Liver (tissue), 9 donors: Measurements from ENCODE around the gene FILIP1. TPM values are rescaled to one million over a fixed set of nuclear protein-coding genes. Genes with fewer than 3 reads are reported as not detected.

Source experiments
- DNase-seq: peaks from one replicate; pipeline ENCODE4 v3.0.0-alpha.2; 2017; ENCODE audit warnings: low spot score
- H3K27ac ChIP-seq, 2 donors: one replicate each; pipeline ENCODE4 v1.7.0; 2013; ENCODE audit warnings: inconsistent platforms in 2 of 2, low read length in 2 of 2, control low read depth in 1 of 2, low read depth in 1 of 2, mild to moderate bottlenecking in 1 of 2
- H3K27me3 ChIP-seq, 4 donors: one replicate each; pipeline versions ENCODE4 v1.6.1 to v1.7.0; 2013; ENCODE audit warnings: low read length in 3 of 4, inconsistent platforms in 1 of 4, mild to moderate bottlenecking in 1 of 4, moderate library complexity in 1 of 4; ENCODE audit not compliant: control insufficient read depth in 4 of 4, insufficient read depth in 4 of 4
- H3K36me3 ChIP-seq, 4 donors: one replicate each; pipeline versions ENCODE4 v1.6.1 to v1.7.0; 2013; ENCODE audit warnings: low read length in 3 of 4, mild to moderate bottlenecking in 3 of 4, low read depth in 1 of 4, moderate library complexity in 1 of 4; ENCODE audit not compliant: control insufficient read depth in 4 of 4, insufficient read depth in 3 of 4
- H3K4me1 ChIP-seq, 4 donors: one replicate each; pipeline versions ENCODE4 v1.6.1 to v1.7.0; 2013; ENCODE audit warnings: low read length in 3 of 4, mild to moderate bottlenecking in 3 of 4, moderate library complexity in 1 of 4; ENCODE audit not compliant: control insufficient read depth in 4 of 4, insufficient read depth in 4 of 4
- H3K4me3 ChIP-seq, 3 donors: one replicate each; pipeline versions ENCODE4 v1.6.1 to v1.7.0; 2013; ENCODE audit warnings: low read length in 3 of 3, control low read depth in 1 of 3, low read depth in 1 of 3, mild to moderate bottlenecking in 1 of 3
- H3K9ac ChIP-seq, 2 donors: one replicate each; pipeline ENCODE4 v1.7.0; 2013; ENCODE audit warnings: low read length in 2 of 2, mild to moderate bottlenecking in 2 of 2, moderate library complexity in 2 of 2, control low read depth in 1 of 2, low read depth in 1 of 2
- H3K9me3 ChIP-seq, 4 donors: one replicate each; pipeline versions ENCODE4 v1.6.1 to v1.7.0; 2013; ENCODE audit warnings: low read length in 3 of 4; ENCODE audit not compliant: control insufficient read depth in 4 of 4
- ATF3 ChIP-seq: IDR thresholded peaks from 2 replicates; pipeline ENCODE4 v1.6.1; 2016; ENCODE audit warnings: antibody characterized with exemption
- CTCF ChIP-seq: fragments of 150-350 bp; IDR thresholded peaks from 2 replicates; pipeline ENCODE4 v1.5.1; 2017; ENCODE audit warnings: improper control_type of control experiment, low read depth, low read length; ENCODE audit not compliant: missing input control
- EGR1 ChIP-seq, 2 donors: IDR thresholded peaks; 2 replicates each; pipeline ENCODE4 v1.6.1; 2016 to 2018; ENCODE audit warnings: antibody characterized with exemption in 2 of 2, low read depth in 2 of 2
- FOXA1 ChIP-seq: IDR thresholded peaks from 2 replicates; pipeline ENCODE4 v1.6.1; 2016; ENCODE audit warnings: antibody characterized with exemption
- FOXA2 ChIP-seq: IDR thresholded peaks from 2 replicates; pipeline ENCODE4 v1.6.1; 2016; ENCODE audit warnings: antibody characterized with exemption
- GABPA ChIP-seq, 2 donors: IDR thresholded peaks in 1 of 2; conservative IDR thresholded peaks in 1 of 2; 2 replicates each; pipeline ENCODE4 v1.6.1; 2016; ENCODE audit warnings: antibody characterized with exemption in 2 of 2, mild to moderate bottlenecking in 1 of 2, moderate library complexity in 1 of 2
- HNF4A ChIP-seq, 2 donors: conservative IDR thresholded peaks; 2 replicates each; pipeline ENCODE4 v1.6.1; 2016; ENCODE audit warnings: antibody characterized with exemption in 2 of 2, mild to moderate bottlenecking in 2 of 2
- HNF4G ChIP-seq: IDR thresholded peaks from 2 replicates; pipeline ENCODE4 v1.6.1; 2016; ENCODE audit warnings: antibody characterized with exemption
- JUND ChIP-seq, 2 donors: IDR thresholded peaks; 2 replicates each; pipeline ENCODE4 v1.6.1; 2016; ENCODE audit warnings: antibody characterized with exemption in 2 of 2
- MAX ChIP-seq: IDR thresholded peaks from 2 replicates; pipeline ENCODE4 v1.6.1; 2016; ENCODE audit warnings: antibody characterized with exemption
- NR2F2 ChIP-seq: IDR thresholded peaks from 2 replicates; pipeline ENCODE4 v1.6.1; 2016; ENCODE audit warnings: antibody characterized with exemption
- RAD21 ChIP-seq, 2 donors: IDR thresholded peaks; 2 replicates each; pipeline ENCODE4 v1.6.1; 2016; ENCODE audit warnings: antibody characterized with exemption in 2 of 2, mild to moderate bottlenecking in 2 of 2
- REST ChIP-seq: IDR thresholded peaks from 2 replicates; pipeline ENCODE4 v1.6.1; 2016; ENCODE audit warnings: antibody characterized with exemption, mild to moderate bottlenecking
- SP1 ChIP-seq: IDR thresholded peaks from 2 replicates; pipeline ENCODE4 v1.6.1; 2018; ENCODE audit warnings: antibody characterized with exemption, mild to moderate bottlenecking
- TAF1 ChIP-seq: conservative IDR thresholded peaks from 2 replicates; pipeline ENCODE4 v1.6.1; 2016; ENCODE audit warnings: antibody characterized with exemption, mild to moderate bottlenecking
- YY1 ChIP-seq: IDR thresholded peaks from 2 replicates; pipeline ENCODE4 v1.6.1; 2016; ENCODE audit warnings: antibody characterized with exemption, mild to moderate bottlenecking
- ZBTB33 ChIP-seq: IDR thresholded peaks from 2 replicates; pipeline ENCODE4 v1.6.1; 2016; ENCODE audit warnings: antibody characterized with exemption
- WGBS: extraction: QIAGEN DNeasy Blood & Tissue Kit; methylation state at CpG from one replicate; pipeline ENCODE4 v1.1.7; 2013; 5-methylcytosine and 5-hydroxymethylcytosine counted together
- polyA plus RNA-seq, 2 donors: library from polyadenylated mRNA; stranded (reverse) in 1 of 2; unstranded in 1 of 2; fragments of 200-250 nt in 1 of 2; fragments of >200 nt in 1 of 2; fragmentation: Nextera tagmentation in 1 of 2; extraction: Ambion mirVana in 1 of 2; gene quantifications; one replicate each; pipeline versions ENCODE4 v1.2.1 to v1.2.3, GENCODE V29; 2013 to 2015
- total RNA-seq, 2 donors: library from RNA; depleted of rRNA; stranded (reverse); fragments of >200 nt; gene quantifications; one replicate each; pipeline ENCODE4 v1.2.3, GENCODE V29; 2014
- donor health status: healthy.
- donor health status: healthy.
- donor health status: healthy.
- donor health status: healthy.
- donor health status: healthy.

The FILIP1 gene
- total and polyA plus RNA-seq, 4 donors, result 0.70 to 2.8 (median 1.1) TPM

GRCh38 chr6:75301537-75301936 lies 192.1 kb downstream of the FILIP1 start:
- no peaks in the 10 kb centered on the region for H3K9me3 ChIP-seq
- H3K9ac ChIP-seq, result no peak overlapping the region
- no peaks in the 10 kb centered on the region for H3K36me3 ChIP-seq
- TF ChIP-seq SP1 (no peak), MAX (no peak), YY1 (no peak), EGR1 (IDR thresholded peaks at IDR 0.05; ENCODE audit: low read depth in 2 of 2) (no peak), ATF3 (no peak), JUND (IDR thresholded peaks at IDR 0.05) (no peak)
- H3K4me1 ChIP-seq, result peaks cover 0 to 6% (median under 1%) of the 10 kb centered on the region in 4 donors
- no peak for DNase-seq
- H3K4me3 ChIP-seq, result no peak overlapping the region
- no peaks in the 10 kb centered on the region for H3K27me3 ChIP-seq
- no peak overlapping the region for H3K27ac ChIP-seq

GRCh38 chr6:75301088-75301487 lies 192.5 kb downstream of the FILIP1 start:
- no peak for DNase-seq
- Histone ChIP-seq H3K9me3 (no peaks in the 10 kb centered on the region), H3K27ac (no peak overlapping the region), H3K9ac (no peak overlapping the region), H3K27me3 (no peaks in the 10 kb centered on the region), H3K4me1 (peaks cover 0 to 6% (median under 1%) of the 10 kb centered on the region in 4 donors), H3K4me3 (no peak overlapping the region), H3K36me3 (no peaks in the 10 kb centered on the region)
- TF ChIP-seq ATF3, result no peak
- TF ChIP-seq YY1, result no peak
- TF ChIP-seq NR2F2, result no peak
- TF ChIP-seq EGR1 (IDR thresholded peaks at IDR 0.05; ENCODE audit: low read depth in 2 of 2), result no peak
- TF ChIP-seq MAX, result no peak
- TF ChIP-seq GABPA (IDR thresholded peaks at IDR 0.05 in 1 of 2, conservative IDR thresholded peaks at IDR 0.05 in 1 of 2), result no peak
- TF ChIP-seq FOXA1, result no peak
- TF ChIP-seq ZBTB33, result no peak
- TF ChIP-seq SP1, result no peak
- no peak for TF ChIP-seq HNF4G
- no peak for TF ChIP-seq RAD21 (IDR thresholded peaks at IDR 0.05)
- TF ChIP-seq FOXA2, result no peak
- no peak for TF ChIP-seq TAF1
- no peak for TF ChIP-seq CTCF
- 97% methylated on average over 2 of the region's 2 CpGs for WGBS

- H3K9me3 ChIP-seq, result no peaks in the 10 kb centered on the region
- H3K36me3 ChIP-seq, result no peaks in the 10 kb centered on the region
- H3K27me3 ChIP-seq, result no peaks in the 10 kb centered on the region
- H3K4me1 ChIP-seq, result peaks cover 0 to 6% (median under 1%) of the 10 kb centered on the region in 4 donors
- H3K27ac ChIP-seq, result no peak overlapping the region
- H3K9ac ChIP-seq, result no peak overlapping the region
- no peak overlapping the region for H3K4me3 ChIP-seq
- TF ChIP-seq NR2F2, result peak; percentile 27
- no peak for TF ChIP-seq YY1
- no peak for TF ChIP-seq RAD21 (IDR thresholded peaks at IDR 0.05)
- no peak for TF ChIP-seq FOXA2
- TF ChIP-seq HNF4A (conservative IDR thresholded peaks at IDR 0.05), result no peak
- TF ChIP-seq TAF1, result no peak
- no peak for TF ChIP-seq REST
- DNase-seq, result no peak
- WGBS, result 68% methylated on average over 1 of the region's 1 CpG
Observed at GRCh38 chr6:75300531-75300855, 193.1 kb downstream of the FILIP1 start.
